Activated CD8-positive, alpha-beta memory T cell treated with anti-CD3 and anti-CD28 coated beads, Interleukin-2, amount 50 U/mL, for 24 hours (primary cell): Measurements from ENCODE around the gene PLPP7.
"Not testable (repeated sequence)": the region's sequence is repeated elsewhere in the genome, so short reads cannot be mapped to it uniquely, and the experiment has no call there.

Source experiments
- DNase-seq: peaks from one replicate; pipeline ENCODE4 v3.0.0-alpha.2; 2020; ENCODE audit errors: extremely low read depth

PLPP7 gene

GRCh38 chr9:131266266-131267229 is 23.0 kb upstream of the PLPP7 start:
- DNase-seq = no peak

- DNase-seq = no peak
These were observed 19.1 kb upstream of the PLPP7 start for GRCh38 chr9:131270171-131271015.

GRCh38 chr9:131271016-131271273 is 18.6 kb upstream of the PLPP7 start:
- not testable (repeated sequence) for DNase-seq

GRCh38 chr9:131271506-131271931 is 18.0 kb upstream of the PLPP7 start:
- DNase-seq = no peak

- DNase-seq = no peak
These were observed 17.3 kb upstream of the PLPP7 start for GRCh38 chr9:131272212-131272611.

GRCh38 chr9:131273146-131273855 is 16.2 kb upstream of the PLPP7 start:
- DNase-seq = no peak

GRCh38 chr9:131273856-131274673 is 15.5 kb upstream of the PLPP7 start:
- DNase-seq = no peak

- no peak for DNase-seq
These were observed 14.7 kb upstream of the PLPP7 start for GRCh38 chr9:131274674-131275331.

GRCh38 chr9:131275332-131276093 is 14.0 kb upstream of the PLPP7 start:
- DNase-seq = no peak

- no peak for DNase-seq
These were observed 13.2 kb upstream of the PLPP7 start, which contains the start of gene FAM78A for GRCh38 chr9:131276094-131276888. FAM78A (minus strand) TSS chr9:131276510; CDS start chr9:131276179, 331 bp downstream.

- DNase-seq = no peak
These were observed 12.6 kb upstream of the PLPP7 start for GRCh38 chr9:131276891-131277286.

- DNase-seq = no peak
These were observed 12.1 kb upstream of the PLPP7 start for GRCh38 chr9:131277287-131277909.

GRCh38 chr9:131277910-131278701 is 11.4 kb upstream of the PLPP7 start:
- no peak for DNase-seq

- DNase-seq = no peak
These were observed 10.8 kb upstream of the PLPP7 start for GRCh38 chr9:131278702-131279111.

GRCh38 chr9:131279196-131279862 is 10.2 kb upstream of the PLPP7 start:
- DNase-seq = no peak

- no peak for DNase-seq
These were observed 9.5 kb upstream of the PLPP7 start for GRCh38 chr9:131279863-131280570.

GRCh38 chr9:131280660-131281059 is 8.9 kb upstream of the PLPP7 start:
- DNase-seq = no peak
